VCaP (cell line): ENCODE results near the gene COMMD4.
"Not testable (repeated sequence)": the region's sequence is repeated elsewhere in the genome, so short reads cannot be mapped to it uniquely, and the experiment has no call there.

Experiments used
- H3K27ac ChIP-seq: fragments of 450-650 bp; 2 replicates; pipeline ENCODE4 v1.5.1; 2017
- TF ChIP-seq, protein P1 (sequence below): fragments of 450-650 bp; conservative IDR thresholded peaks from 2 replicates; pipeline ENCODE4 v1.5.1; 2017; ENCODE audit warnings: mild to moderate bottlenecking, moderate library complexity

Gene COMMD4

DNA sequence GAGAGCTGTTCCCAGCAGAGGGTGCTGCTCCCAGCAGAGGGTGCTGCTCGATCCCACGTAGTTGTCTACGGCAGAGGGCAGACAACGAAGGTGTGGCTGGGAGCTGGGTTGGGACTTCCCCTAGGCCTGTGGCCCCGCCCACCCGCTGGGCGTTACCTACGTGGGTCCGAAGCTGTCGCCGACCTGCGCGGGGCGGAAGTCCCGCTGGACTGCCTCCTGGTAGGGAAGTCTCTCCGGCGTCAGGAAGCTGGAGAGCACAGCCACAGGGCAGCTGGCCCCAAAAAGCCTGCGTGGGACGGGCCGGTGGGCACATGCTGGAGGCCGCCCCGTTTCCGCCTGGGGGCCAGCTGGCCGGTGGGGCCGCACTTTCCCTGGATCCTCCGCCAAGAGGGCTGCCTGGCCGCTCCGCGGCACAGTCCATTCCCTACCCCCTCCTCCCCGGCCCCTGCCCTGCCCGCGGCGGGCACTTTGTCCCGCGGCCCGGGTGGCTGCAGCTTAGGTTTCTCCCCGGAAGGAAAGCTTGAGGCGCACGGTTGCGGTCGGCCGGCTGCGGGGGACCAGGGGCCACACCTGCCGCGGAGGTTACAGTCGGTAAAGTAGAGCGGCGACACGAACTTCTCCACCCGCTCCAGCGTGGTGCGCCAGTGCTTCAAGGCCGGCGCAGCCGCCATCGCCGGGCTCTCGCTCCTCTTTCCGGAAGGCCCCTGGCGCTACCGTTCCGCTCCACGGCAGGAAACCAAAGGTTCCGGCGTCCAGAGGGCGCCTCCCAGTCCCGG, 32.2 kb downstream of the COMMD4 start, which contains the start of gene MAN2C1:
MAN2C1 (minus strand) TSS at position 695 of the 776 bp plus-strand sequence; CDS start at position 671, 24 bp downstream.
- peak within 1 kb of the TSS; percentile 99 for H3K27ac ChIP-seq
- TF ChIP-seq, protein P1, sequence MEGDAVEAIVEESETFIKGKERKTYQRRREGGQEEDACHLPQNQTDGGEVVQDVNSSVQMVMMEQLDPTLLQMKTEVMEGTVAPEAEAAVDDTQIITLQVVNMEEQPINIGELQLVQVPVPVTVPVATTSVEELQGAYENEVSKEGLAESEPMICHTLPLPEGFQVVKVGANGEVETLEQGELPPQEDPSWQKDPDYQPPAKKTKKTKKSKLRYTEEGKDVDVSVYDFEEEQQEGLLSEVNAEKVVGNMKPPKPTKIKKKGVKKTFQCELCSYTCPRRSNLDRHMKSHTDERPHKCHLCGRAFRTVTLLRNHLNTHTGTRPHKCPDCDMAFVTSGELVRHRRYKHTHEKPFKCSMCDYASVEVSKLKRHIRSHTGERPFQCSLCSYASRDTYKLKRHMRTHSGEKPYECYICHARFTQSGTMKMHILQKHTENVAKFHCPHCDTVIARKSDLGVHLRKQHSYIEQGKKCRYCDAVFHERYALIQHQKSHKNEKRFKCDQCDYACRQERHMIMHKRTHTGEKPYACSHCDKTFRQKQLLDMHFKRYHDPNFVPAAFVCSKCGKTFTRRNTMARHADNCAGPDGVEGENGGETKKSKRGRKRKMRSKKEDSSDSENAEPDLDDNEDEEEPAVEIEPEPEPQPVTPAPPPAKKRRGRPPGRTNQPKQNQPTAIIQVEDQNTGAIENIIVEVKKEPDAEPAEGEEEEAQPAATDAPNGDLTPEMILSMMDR = peak; percentile 98

DNA sequence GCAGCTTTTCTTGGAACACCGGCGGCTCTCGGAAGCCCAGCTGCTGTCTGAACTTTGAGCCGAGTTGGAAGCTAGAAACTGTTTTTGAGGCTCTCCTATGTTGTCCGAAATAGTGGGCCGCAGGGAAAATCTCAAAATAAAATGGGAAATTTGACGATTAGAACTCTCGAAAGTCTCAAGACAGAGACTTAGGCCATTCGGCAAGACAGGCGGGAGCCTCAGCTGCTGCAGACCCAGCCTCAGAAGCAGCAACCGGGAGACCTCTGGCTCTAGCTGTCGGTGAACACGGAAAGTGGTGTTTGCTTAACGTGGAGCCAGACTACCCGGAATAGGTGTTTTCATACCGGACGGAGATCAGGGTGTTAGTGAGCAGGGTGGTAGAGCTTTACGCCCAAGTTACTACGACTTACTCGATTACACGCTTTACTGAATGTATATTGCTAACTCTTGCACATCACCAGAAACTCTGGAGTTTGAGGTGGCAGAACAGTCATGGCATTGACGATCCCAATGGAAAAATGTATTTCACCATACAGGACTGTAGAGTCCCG, 32.9 kb downstream of the COMMD4 start:
- H3K27ac ChIP-seq = peak overlapping the region; percentile 99
- TF ChIP-seq, protein P1 = no peak

DNA sequence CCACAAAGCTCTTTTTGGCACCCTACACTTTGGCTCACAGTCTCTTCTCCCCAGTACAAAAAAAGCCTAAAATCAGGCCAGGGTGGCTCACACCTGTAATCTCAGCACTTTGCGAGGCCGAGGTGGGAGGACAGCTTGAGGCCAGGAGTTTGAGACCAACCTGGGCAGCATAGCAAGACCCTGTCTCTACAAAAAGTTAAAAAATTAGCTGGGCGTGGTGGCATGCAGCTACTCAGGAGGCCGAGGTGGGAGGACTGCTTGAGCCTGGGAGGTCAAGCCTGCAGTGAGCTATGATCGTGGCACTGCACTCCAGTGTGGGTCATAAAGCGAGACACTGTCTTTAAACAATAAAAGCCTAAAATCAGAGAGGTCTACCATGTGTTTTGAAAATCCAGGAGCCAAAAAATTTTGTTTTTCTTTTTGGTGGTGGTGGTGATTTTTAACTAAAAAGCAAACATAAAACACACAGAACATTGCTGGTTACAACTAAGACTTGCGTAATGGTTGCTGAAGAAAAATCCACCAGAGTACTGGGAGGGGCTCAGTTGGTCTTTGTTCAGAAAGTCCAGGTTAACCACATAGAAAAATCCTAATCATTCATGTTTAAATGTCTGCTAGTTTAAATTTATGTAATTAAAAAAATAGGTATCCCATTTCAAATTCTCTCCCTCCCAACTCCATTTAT, 34.2 kb downstream of the COMMD4 start:
- TF ChIP-seq, protein P1 = no peak
- peak overlapping the region; percentile 99 for H3K27ac ChIP-seq

DNA sequence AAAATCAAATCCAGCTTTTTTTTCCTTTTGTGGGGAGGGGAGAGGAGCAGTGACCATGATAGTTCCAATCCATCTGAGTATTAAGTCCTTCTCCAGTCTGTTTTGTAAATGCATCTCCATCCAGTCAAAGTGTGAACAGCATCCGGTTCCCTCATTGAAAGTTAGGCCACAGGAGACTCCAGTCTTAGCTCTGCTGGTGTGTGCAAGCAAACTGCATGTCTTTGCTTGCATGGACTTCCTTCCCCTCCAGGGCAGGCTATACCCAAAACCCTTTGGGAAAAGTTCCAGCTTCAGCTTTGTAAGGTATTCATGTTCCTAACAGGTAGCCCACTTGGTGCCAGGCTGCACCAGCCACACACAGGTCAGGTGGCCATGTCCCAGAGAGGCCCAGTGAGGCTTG, 35.6 kb downstream of the COMMD4 start:
- no peak overlapping the region for H3K27ac ChIP-seq
- TF ChIP-seq, protein P1 = no peak

DNA sequence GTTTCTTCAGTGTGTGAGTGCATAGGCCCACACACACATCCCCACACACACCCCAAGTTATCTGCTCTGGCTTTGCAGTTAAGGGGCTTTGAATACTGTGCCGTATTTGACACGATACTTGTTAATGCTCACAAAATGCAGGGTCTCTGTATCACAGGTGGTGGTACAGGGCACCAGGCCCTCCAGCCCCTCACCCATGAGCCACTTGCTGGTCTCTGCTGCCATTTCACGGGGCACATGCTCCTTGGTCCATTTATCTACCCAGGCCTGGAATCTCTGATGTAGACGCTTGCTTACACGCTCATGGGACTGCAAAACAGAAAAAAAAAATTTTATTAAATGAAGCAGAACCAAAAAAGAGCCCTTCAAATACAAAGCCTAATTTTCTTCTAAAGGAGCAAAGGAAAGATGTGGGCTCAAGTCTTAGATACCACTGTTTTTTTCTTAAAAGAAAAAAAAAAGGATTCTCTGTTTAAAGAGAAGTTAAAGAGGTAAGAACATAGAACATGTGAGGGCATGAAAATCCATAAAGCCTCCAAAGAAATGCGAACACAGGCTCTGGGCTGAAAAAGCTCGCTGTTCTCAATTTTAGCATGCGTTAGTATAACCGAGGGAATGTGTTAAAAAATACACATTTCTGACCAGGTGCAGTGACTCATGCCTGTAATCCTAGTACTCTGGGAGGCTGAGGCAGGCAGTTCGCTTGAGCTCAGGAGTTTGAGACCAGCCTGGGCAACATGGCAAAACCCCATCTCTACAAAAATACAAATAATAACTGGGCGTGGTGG, 36.2 kb downstream of the COMMD4 start:
- TF ChIP-seq, protein P1 = no peak
- H3K27ac ChIP-seq = no peak overlapping the region

DNA sequence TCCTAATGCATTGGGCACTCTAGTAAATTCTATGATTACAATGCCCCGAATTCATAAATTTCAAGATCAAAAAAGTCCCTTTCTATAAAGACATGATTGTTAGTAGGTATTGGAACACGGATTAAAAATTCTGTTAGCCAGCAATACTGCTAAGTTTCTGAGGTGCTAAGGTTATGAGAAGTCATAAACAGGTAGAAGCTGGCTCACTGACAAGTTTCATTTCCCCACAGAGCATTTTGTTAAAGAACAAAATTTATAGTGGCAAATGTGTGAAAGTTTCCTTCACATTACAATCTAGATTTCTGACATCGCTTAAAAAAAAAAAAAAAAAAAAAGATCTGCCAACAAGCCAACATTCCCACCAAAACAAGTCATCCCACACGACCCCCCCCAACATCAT, 44.9 kb downstream of the COMMD4 start:
- TF ChIP-seq, protein P1 = no peak
- no peak overlapping the region for H3K27ac ChIP-seq

DNA sequence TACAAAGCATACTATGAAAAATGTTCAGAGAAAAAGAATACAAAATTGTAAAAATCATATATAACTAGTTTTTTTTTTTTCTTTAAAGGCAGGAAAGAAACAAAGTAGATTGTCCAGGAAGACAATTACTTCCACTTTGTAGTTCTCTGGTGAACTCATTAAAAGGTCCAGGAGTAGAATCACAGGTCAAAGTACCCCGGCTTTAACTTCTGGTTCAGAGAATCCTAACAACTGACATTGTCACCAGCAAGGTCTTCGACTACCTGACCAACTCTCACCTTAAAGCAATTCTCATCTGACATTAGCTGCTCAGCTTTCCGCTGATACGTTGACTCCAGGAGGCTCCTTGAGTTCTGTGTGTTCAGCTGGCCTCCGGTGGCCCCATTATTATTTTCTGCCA, 48.1 kb downstream of the COMMD4 start:
- H3K27ac ChIP-seq = not testable (repeated sequence)
